ENCODE data around the gene USP24. TPM values are rescaled to one million over a fixed set of nuclear protein-coding genes. Genes with fewer than 3 reads are reported as not detected.

USP24 gene
- total RNA-seq, 1 experiment from 2014 or later = 35.3 TPM

- Histone ChIP-seq H3K18ac (ENCODE audit: insufficient read length, low read depth, low read length) (no peak overlapping the region), H3K4me1 (ENCODE audit: insufficient read depth, low read length) (no peaks in the 10 kb centered on the region)
- no peak overlapping the region for H3K27ac Mint-ChIP-seq
Observed at GRCh38 chr1:55250399-55251075, 35.4 kb upstream of the USP24 start.

More at GRCh38 chr1:55250399-55251075, 35.4 kb upstream of the USP24 start:
- Mint-ChIP-seq H3K27me3 (ENCODE audit: low read depth) (no peaks in the 10 kb centered on the region), H3K4me3 (no peak overlapping the region), H3K4me1 (peaks cover 7 to 8% of the 10 kb centered on the region in 2 experiments), H3K9me3 (no peaks in the 10 kb centered on the region), H3K36me3 (ENCODE audit: insufficient read depth in 1 of 3, low read depth in 3 of 3) (no peaks in the 10 kb centered on the region)
- no peak for TF ChIP-seq CTCF (conservative IDR thresholded peaks at IDR 0.05)
- no CpG with 5 or more reads among the region's 4 CpGs for WGBS (ENCODE audit: extremely low coverage, insufficient read length, low lambda C conversion rate)
- H3T11ph ChIP-seq (ENCODE audit: low read length) = no peak overlapping the region
- no peak overlapping the region for H2BK120ac ChIP-seq (ENCODE audit: low read depth, low read length, poor library complexity, severe bottlenecking)
- no peak overlapping the region for H2AFZ ChIP-seq (ENCODE audit: low read length)
- H2BK12ac ChIP-seq (ENCODE audit: insufficient read length, low read depth, low read length) = no peak overlapping the region
- no peak overlapping the region for H2AK5ac ChIP-seq (ENCODE audit: insufficient read length, low read length)
- no peak overlapping the region for H3K4ac ChIP-seq (ENCODE audit: low read depth, low read length)
- no peak overlapping the region for H3K14ac ChIP-seq (ENCODE audit: insufficient read depth, low read length)
- no peak overlapping the region for H3K4me2 ChIP-seq (ENCODE audit: insufficient read depth, insufficient read length, low read length)
- no peak overlapping the region for H2BK20ac ChIP-seq (ENCODE audit: low read depth, low read length, poor library complexity, severe bottlenecking)
- H3K56ac ChIP-seq (ENCODE audit: insufficient read length, low read depth, low read length) = no peak overlapping the region
- no peak overlapping the region for H2BK15ac ChIP-seq (ENCODE audit: low read depth, low read length)
- H3K9me3 ChIP-seq (ENCODE audit: control insufficient read depth, low read depth, low read length) = no peaks in the 10 kb centered on the region
- no peaks in the 10 kb centered on the region for H3K79me1 ChIP-seq (ENCODE audit: insufficient read depth, low read depth, low read length, poor library complexity, severe bottlenecking)
- H3K27me3 ChIP-seq (ENCODE audit: insufficient read depth, low read length) = no peaks in the 10 kb centered on the region
- no peak for DNase-seq
- H3K27ac ChIP-seq (ENCODE audit: insufficient read length, low read depth, low read length) = no peak overlapping the region
- H4K5ac ChIP-seq (ENCODE audit: insufficient read length, low read depth, low read length) = no peak overlapping the region
- no peaks in the 10 kb centered on the region for H3K79me2 ChIP-seq (ENCODE audit: insufficient read depth, low read length)
- no peak overlapping the region for H4K8ac ChIP-seq (replicated peaks; ENCODE audit: insufficient read length, low read depth, low read length)
- no peak overlapping the region for H4K91ac ChIP-seq (ENCODE audit: insufficient read length, low read depth, low read length)
- H3K23ac ChIP-seq (ENCODE audit: insufficient read length, low read depth, low read length) = no peak overlapping the region
- no peak overlapping the region for H2BK5ac ChIP-seq (ENCODE audit: insufficient read length, low read length)
- H3K23me2 ChIP-seq (ENCODE audit: insufficient read length, low read depth, low read length, poor library complexity, severe bottlenecking) = no peaks in the 10 kb centered on the region
- H4K20me1 ChIP-seq (ENCODE audit: control insufficient read depth, insufficient read depth, insufficient read length) = no peaks in the 10 kb centered on the region
- no peak overlapping the region for H3K9ac ChIP-seq (ENCODE audit: extremely low read depth, insufficient read length, low read length)

All from H9 (cell line).